ENCODE measurements around the gene HGD.

DNA sequence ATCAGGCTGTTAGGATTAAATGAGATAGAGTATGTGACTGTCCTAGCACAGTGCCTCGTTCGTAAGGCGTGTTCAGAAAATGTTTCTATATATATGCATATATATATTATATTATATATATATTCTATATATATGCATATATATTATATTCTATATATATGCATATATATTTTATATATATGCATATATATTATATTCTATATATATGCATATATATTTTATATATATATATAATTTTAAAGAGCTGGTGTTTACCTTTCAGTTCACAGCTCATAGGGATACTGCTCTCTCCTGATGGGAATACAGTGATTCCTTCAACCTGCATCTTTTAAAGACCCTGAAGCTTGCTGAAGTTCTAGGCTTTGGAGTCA lies 85.2 kb downstream of the HGD start:
- TF ChIP-seq, protein P1, sequence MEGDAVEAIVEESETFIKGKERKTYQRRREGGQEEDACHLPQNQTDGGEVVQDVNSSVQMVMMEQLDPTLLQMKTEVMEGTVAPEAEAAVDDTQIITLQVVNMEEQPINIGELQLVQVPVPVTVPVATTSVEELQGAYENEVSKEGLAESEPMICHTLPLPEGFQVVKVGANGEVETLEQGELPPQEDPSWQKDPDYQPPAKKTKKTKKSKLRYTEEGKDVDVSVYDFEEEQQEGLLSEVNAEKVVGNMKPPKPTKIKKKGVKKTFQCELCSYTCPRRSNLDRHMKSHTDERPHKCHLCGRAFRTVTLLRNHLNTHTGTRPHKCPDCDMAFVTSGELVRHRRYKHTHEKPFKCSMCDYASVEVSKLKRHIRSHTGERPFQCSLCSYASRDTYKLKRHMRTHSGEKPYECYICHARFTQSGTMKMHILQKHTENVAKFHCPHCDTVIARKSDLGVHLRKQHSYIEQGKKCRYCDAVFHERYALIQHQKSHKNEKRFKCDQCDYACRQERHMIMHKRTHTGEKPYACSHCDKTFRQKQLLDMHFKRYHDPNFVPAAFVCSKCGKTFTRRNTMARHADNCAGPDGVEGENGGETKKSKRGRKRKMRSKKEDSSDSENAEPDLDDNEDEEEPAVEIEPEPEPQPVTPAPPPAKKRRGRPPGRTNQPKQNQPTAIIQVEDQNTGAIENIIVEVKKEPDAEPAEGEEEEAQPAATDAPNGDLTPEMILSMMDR (IDR thresholded peaks at IDR 0.05), result no peak
- no peak for TF ChIP-seq POLR2A (IDR thresholded peaks at IDR 0.05)
